CD4-positive, alpha-beta T cell (primary cell): Measurements from ENCODE around the gene PAQR8. TPM values are rescaled to one million over a fixed set of nuclear protein-coding genes. Genes with fewer than 3 reads are reported as not detected.

Experiments used
- ATAC-seq: fragments of 200-7000 bp; cut with Tn5 transposase; one replicate; pipeline ENCODE4 v1.10.0; 2022; ENCODE audit warnings: mild to moderate bottlenecking; ENCODE audit not compliant: poor library complexity
- CTCF ChIA-PET: fragments of 350-600 bp; sonication (Branson Sonifier 250); formaldehyde crosslinking; loops from one replicate; lab custom pipeline; 2021; ENCODE audit warnings: antibody characterized with exemption, inconsistent platforms; lab: Charles Lee
- POLR2A ChIA-PET: fragments of 350-600 bp; sonication (Branson Sonifier 250); formaldehyde crosslinking; loops from one replicate; lab custom pipeline; 2021; ENCODE audit warnings: antibody characterized with exemption, inconsistent platforms; lab: Charles Lee
- DNase-seq, 14 experiments: peaks; one replicate each; pipeline ENCODE4 v3.0.0-alpha.2; 2013 to 2020; ENCODE audit warnings: mixed read lengths in 2 of 14
- H3K27ac ChIP-seq, 2 donors: one replicate each; pipeline versions ENCODE4 v1.5.1 to v1.7.0; 2013; ENCODE audit warnings: low read length in 2 of 2, low read depth in 1 of 2, mild to moderate bottlenecking in 1 of 2
- H3K27me3 ChIP-seq, 2 experiments: 1 replicate in 1 of 2; 2 replicates in 1 of 2; pipeline versions ENCODE4 v1.6.1 to v1.7.0; 2013; ENCODE audit warnings: low read length in 2 of 2, control low read depth in 1 of 2, mild to moderate bottlenecking in 1 of 2, moderate library complexity in 1 of 2; ENCODE audit not compliant: insufficient read depth in 2 of 2, control insufficient read depth in 1 of 2
- H3K36me3 ChIP-seq: one replicate; pipeline ENCODE4 v1.6.1; 2013; ENCODE audit warnings: low read length, control low read depth; ENCODE audit not compliant: insufficient read depth
- H3K4me1 ChIP-seq: one replicate; pipeline ENCODE4 v1.6.1; 2013; ENCODE audit warnings: low read length, control low read depth; ENCODE audit not compliant: insufficient read depth
- H3K4me3 ChIP-seq: one replicate; pipeline ENCODE4 v1.5.1; 2013; ENCODE audit warnings: mild to moderate bottlenecking, low read length, moderate library complexity
- H3K9me3 ChIP-seq, 2 experiments: 1 replicate in 1 of 2; 2 replicates in 1 of 2; pipeline versions ENCODE4 v1.6.1 to v1.7.0; 2013; ENCODE audit warnings: low read length in 2 of 2, mild to moderate bottlenecking in 2 of 2, control low read depth in 1 of 2, moderate library complexity in 1 of 2; ENCODE audit not compliant: control insufficient read depth in 1 of 2, insufficient read depth in 1 of 2
- H3K27ac Mint-ChIP-seq: one replicate; pipeline ENCODE4 v1.8.0; 2020; ENCODE audit warnings: mixed read lengths
- H3K27me3 Mint-ChIP-seq: one replicate; pipeline ENCODE4 v1.8.0; 2021; ENCODE audit warnings: mixed read lengths
- H3K36me3 Mint-ChIP-seq: one replicate; pipeline ENCODE4 v1.8.0; 2021; ENCODE audit warnings: low read depth, mixed read lengths
- H3K4me1 Mint-ChIP-seq: one replicate; pipeline ENCODE4 v1.8.0; 2021; ENCODE audit warnings: low read depth, mixed read lengths
- H3K4me3 Mint-ChIP-seq: one replicate; pipeline ENCODE4 v1.8.0; 2020; ENCODE audit warnings: mild to moderate bottlenecking, mixed read lengths
- H3K9me3 Mint-ChIP-seq: one replicate; pipeline ENCODE4 v1.8.0; 2020; ENCODE audit warnings: mixed read lengths
- CTCF ChIP-seq: fragments of 200-600 bp; IDR thresholded peaks from one replicate; pipeline ENCODE4 v1.8.0; 2022; ENCODE audit warnings: antibody characterized with exemption, mild to moderate bottlenecking
- intact Hi-C, 2 experiments: fragments of 100-400 bp; cut with DNase I in 1 of 2; cut with micrococcal nuclease in 1 of 2; formaldehyde crosslinking; loops; one replicate each; pipeline versions ENCODE4 v1.15.1 to v1.9.0; 2023 to 2025; cut with DNase I, micrococcal nuclease
- total RNA-seq, 174 experiments: library from RNA in 2 of 174; stranded (reverse) in 2 of 174; gene quantifications; one replicate each; pipeline ENCODE4 v1.2.3 and lab custom pipeline; 2021 to 2026

PAQR8 gene
- total RNA-seq, 2 experiments from 2014 or later, result 1.8 to 1.9 TPM

DNA sequence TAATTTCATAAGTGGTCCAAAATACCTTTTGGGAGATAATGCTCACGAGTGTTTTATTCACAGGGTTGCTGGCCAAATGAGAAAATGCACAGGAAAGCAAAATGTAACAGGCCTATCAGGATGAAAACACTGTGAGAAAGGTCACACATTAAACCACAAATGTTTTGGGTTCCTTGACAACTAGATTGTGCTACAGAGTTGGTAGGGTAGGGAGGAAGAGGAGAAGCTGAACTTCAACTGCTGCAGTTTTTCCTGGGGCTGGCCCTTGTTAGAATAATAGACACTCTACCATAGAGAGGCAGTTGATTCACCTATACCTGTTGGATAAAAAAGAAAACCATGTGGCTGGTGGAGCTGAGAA is 28.1 kb upstream of the PAQR8 start:
- Mint-ChIP-seq H3K9me3 (no peaks in the 10 kb centered on the region), H3K36me3 (no peaks in the 10 kb centered on the region), H3K27ac (peak overlapping the region; percentile 87), H3K4me1 (peaks cover 79% of the 10 kb centered on the region), H3K4me3 (peak overlapping the region; percentile 70), H3K27me3 (no peaks in the 10 kb centered on the region)
- H3K27me3 ChIP-seq, result no peaks in the 10 kb centered on the region
- intact Hi-C loops, result no loop called here
- H3K4me3 ChIP-seq, result peak overlapping the region; percentile 10
- ChIA-PET CTCF (interaction anchor here (0.7 to 2.0 kb wide), 3 partner anchors 56 to 66 kb away, joined by 3 to 10 read pairs (median 3); no protein-coding TSS in a partner anchor), POLR2A (interaction anchor here (0.8 to 2.6 kb wide), 9 partner anchors 22 to 61 kb away, joined by 3 to 13 read pairs (median 4); partner anchors contain the start of genes MCM3 and PAQR8)
- TF ChIP-seq CTCF, result no peak
- ATAC-seq (peak; percentile 85), DNase-seq (peak in 5 of 14 experiments; percentile 1 to 87 (median 50))
- peak overlapping the region; percentile 65 to 79 for H3K27ac ChIP-seq
- H3K4me1 ChIP-seq, result peaks cover 48% of the 10 kb centered on the region
- no peaks in the 10 kb centered on the region for H3K9me3 ChIP-seq
- H3K36me3 ChIP-seq, result no peaks in the 10 kb centered on the region

- peak overlapping the region; percentile 87 for H3K27ac Mint-ChIP-seq
- DNase-seq (no peak), ATAC-seq (no peak)
- H3K4me3 Mint-ChIP-seq, result no peak overlapping the region
- CTCF ChIA-PET, result no interaction called here
- H3K27me3 Mint-ChIP-seq, result no peaks in the 10 kb centered on the region
- no peaks in the 10 kb centered on the region for H3K36me3 Mint-ChIP-seq
- H3K4me3 ChIP-seq, result no peak overlapping the region
- H3K4me1 Mint-ChIP-seq, result peaks cover 75% of the 10 kb centered on the region
- H3K9me3 ChIP-seq, result no peaks in the 10 kb centered on the region
- POLR2A ChIA-PET, result interaction anchor here (1.1 kb wide), 1 partner anchor 23 kb away, joined by 3 read pairs; no protein-coding TSS in a partner anchor
- no peaks in the 10 kb centered on the region for H3K36me3 ChIP-seq
- H3K27ac ChIP-seq, result peak overlapping the region; percentile 65 to 79
- intact Hi-C loops, result no loop called here
- no peaks in the 10 kb centered on the region for H3K27me3 ChIP-seq
- TF ChIP-seq CTCF, result no peak
- peaks cover 48% of the 10 kb centered on the region for H3K4me1 ChIP-seq
- no peaks in the 10 kb centered on the region for H3K9me3 Mint-ChIP-seq
Observed at GRCh38 chr6:52335576-52335975, 26.4 kb upstream of the PAQR8 start.

DNA sequence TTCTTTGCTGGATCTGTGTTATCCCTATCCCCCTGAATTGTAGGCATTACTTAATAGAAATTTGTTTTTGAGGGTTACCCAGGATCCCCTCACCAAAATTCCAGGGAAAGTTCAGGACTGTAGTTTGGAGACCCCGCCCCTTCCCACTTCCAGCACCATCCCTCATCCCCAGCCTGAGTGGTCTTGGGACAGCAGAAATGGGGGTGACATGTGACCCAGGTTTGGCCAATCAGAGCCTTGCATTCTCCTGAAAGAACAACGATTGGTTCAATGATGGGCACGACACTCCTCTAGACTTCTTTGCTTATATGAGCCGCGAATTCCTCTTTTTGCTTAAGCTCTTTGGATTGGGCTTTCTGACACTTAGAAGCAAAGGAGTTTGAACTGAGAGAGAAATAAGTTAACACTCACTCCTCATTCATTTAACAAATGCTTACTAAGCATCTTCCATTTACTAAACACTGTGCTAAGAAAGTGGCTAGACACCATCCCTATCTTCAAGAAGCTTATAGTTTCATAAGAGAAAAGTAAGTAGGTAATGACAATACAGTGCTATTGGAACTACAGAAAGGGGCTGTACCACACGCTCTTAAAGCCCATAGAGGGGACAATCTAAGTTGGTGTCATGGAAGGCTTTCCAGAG is 24.9 kb upstream of the PAQR8 start:
- Histone ChIP-seq H3K4me3 (no peak overlapping the region), H3K4me1 (peaks cover 44% of the 10 kb centered on the region), H3K36me3 (no peaks in the 10 kb centered on the region), H3K27me3 (no peaks in the 10 kb centered on the region), H3K27ac (no peak overlapping the region), H3K9me3 (no peaks in the 10 kb centered on the region)
- Mint-ChIP-seq H3K36me3 (no peaks in the 10 kb centered on the region), H3K9me3 (no peaks in the 10 kb centered on the region), H3K4me3 (no peak overlapping the region), H3K4me1 (peaks cover 78% of the 10 kb centered on the region), H3K27ac (peak overlapping the region; percentile 87), H3K27me3 (no peaks in the 10 kb centered on the region)
- DNase-seq, result no peak
- intact Hi-C loops, result no loop called here
- CTCF ChIA-PET, result interaction anchor here (1.2 kb wide), 1 partner anchor 9 kb away, joined by 3 read pairs; no protein-coding TSS in a partner anchor
- no peak for TF ChIP-seq CTCF
- ATAC-seq, result no peak
- POLR2A ChIA-PET, result no interaction called here
